HG02588 (cell line): Measurements from ENCODE around the gene AMTN.

Source experiments
- ATAC-seq: cut with Tn5 transposase; IDR thresholded peaks from one replicate; pipeline ENCODE4 v1.9.1; 2021; ENCODE audit warnings: mild to moderate bottlenecking, moderate library complexity; ENCODE audit not compliant: unreplicated experiment

Gene AMTN

DNA sequence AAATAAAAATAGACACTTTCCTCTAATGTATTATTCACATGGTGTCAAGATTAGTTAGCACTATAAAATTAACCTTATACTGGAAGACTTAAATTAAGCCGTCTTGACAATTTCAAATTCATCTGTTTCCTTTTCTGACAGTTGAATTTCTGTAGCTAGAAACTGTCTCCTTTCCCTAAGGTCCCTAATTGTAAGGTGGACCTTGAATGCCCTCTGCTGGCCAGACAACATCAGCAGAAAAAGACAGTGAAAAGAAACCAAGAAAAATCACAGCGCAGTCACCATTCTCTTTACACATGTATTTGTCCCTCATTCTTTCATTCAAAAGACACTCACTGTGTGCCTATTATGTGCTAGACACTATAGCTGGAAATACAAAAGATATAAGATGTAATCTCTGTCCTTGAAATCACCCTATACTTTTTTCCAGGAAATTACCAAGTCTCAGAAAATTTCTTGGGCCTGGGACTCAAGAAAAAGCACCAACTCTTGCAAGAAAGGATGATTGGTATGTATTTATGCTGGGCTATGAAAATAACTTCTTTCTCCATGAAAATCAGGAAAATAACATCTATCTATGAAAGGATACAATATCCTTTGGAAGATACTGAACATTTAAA, 41.0 kb downstream of the AMTN start:
- ATAC-seq, result peak; percentile 51

DNA sequence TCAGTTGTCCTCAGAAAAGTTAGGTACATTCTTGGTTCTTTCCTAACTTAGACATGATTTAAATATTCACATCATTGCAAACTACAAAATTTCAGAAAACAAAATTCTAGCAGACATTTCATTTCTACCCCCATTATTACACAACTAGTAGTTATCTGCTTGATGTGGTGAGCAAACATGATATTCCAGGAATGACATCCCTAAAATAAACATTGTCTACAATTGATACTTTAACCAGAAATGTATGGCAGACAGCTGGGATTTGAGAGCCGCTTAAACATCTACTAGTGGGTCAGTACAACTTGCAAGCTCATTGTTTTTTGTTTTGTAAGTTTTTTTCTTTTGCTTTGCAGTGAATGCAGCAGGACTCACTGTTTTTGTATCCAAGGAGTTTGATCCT, 41.6 kb downstream of the AMTN start:
- no peak for ATAC-seq

DNA sequence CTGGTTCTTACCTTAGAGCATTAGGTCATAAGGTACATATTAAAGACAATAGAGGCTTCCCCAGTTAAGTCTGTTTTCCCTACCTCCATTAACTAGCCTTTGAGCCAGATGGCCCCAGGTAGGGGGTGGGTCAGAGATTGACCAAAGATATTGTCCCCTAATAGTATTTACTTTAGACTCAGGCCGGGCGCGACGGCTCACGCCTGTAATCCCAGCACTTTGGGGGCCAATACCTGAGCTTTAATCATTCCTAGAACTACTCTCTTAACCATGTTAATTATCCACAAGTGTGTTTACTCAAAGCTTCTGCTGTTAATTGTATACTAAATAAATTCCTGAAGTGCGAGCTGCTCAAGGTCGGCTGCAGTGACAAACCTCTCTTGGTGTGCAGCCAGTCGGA, 45.7 kb downstream of the AMTN start:
- ATAC-seq, result no peak

DNA sequence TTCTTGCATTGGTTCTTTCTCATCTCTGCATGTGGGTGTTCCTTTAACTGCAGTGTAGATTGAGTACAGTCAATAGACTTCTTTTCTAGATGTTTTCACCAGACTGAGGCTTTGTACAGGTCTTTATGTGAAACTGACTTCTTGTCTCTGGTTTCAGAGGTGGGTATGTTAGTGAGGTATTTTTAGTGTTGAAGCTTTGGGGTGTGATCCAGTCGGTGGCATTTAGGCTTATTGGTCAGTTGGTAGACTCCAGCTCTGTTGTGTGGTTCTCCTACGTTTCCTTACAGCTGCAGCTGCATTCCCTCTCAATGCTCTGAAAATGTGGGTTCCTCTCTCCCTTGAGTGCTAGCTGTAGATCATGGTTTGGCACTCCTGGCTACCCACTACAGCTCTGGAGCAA, 52.4 kb downstream of the AMTN start:
- ATAC-seq, result no peak

DNA sequence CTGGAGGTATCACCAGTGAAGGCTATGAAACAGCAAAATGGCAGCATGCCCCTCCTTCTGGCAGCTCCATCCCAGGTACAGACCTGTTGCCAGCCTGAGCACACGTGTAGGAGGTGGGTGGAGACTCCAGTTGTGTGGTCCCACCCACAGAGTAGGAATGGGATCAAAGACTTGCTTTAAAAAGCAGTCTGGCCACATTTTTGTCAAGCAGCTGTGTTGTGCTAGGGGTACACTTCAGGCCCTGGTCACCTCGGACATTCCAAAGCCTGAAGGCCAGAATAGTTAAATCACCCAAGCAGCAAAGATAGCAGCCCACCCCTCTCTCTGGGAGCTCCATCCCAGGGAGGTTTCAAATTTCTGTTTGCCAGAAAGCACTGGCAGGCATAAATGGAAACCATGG, 53.4 kb downstream of the AMTN start:
- no peak for ATAC-seq

DNA sequence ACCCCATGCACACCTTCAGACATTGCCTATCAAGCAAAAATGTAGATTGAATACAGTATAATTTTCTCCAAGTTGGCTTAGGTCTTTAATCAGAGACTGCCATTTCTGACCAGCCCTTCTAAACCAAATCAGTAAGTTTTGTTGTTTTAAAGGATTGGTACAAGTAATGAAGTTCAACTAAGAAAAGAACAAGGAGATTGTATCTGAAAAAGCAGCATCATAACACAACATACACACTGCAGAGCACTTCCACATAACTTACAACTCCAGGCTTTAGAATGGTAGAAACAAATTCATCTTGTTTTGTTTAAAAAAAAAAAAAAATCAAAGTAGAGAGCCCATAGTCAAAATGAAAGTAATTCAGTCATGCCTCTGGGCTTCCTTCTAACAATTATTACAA, 57.6 kb downstream of the AMTN start:
- no peak for ATAC-seq

DNA sequence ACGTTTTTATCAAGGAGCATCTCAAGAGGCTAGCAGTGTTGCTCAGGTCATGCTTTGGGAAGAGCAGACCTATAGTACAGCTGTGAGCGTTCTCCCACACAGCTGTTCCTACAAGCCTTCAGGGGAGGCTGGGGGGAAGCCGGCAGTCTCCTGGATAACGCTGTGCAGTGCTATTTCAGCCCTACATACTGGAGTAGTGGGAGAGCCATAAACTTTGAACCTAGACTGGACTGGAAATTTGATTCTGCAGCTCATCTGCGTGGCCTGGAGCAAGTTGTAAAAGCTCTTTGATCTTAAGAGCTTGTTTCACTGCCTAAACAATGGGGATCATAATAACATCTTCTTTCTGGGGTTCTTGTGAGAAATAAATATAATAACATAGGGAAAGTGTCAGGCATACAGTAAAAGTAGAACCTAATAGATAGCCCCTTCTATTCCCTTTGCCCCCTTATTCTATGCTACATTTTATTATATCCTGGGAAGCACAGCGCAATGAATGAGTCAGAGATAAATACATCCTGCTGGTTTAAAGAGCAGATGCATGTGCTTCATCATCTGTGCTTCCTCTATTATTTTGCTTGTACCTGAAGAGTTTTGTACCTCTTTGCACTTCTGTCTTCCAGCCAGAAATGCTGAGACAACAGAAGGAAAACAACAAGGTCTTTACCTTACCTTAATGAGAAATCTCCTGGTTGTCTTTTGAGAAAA, 59.0 kb downstream of the AMTN start:
- no peak for ATAC-seq

DNA sequence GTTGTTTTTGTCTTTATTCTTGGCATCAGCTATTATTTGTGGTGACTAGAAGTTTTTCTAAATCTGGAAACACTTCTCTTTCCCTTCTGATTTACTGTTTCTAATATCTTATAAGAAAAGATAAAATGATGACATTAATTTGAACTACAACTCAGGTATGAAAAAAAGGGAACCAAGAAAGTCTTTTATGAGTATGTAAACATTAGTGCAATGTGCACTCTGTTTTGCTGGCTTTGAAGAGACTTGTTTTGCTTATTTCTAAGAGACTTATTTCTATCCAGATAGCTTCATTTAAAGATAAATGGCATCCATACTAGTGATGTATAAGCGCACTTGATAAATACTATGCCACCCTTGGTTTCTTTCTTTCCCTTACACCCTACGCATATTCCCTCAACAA, 63.6 kb downstream of the AMTN start:
- no peak for ATAC-seq
